HG02571 (cell line): Measurements from ENCODE around the gene ITPRIPL2.

Experiments
- ATAC-seq: cut with Tn5 transposase; IDR thresholded peaks from one replicate; pipeline ENCODE4 v1.9.1; 2021; ENCODE audit warnings: mild to moderate bottlenecking, moderate library complexity; ENCODE audit not compliant: unreplicated experiment

Gene ITPRIPL2

DNA sequence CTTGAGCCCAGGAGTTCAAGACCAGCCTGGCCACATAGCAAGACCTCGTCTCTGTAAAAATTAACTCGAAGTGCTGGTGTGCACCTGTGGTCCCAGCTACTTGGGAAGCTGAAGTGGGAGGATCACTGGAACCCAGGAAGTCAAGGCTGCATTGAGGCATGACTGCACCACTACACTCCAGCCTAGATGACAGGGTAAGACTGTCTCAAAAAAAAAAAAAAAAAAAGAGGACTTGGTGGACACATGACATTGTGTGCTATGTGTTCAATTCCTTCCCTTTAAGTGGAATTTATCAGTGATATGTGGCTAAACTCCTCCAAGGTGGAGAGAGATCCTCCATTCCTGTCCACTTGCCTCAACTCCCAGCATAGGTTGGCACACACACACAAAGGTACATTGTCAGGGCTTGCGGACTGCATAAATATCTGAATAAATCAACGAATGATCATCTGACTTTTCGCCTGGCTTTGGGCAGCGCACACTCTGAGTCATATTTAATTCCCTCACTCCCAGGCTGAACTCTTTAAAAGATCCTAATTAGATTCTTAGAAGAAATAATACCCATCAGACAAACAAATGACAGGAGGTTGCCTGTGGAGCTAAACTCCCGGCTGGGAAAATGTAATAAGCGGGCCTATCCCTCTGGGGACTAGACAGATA lies 29.3 kb downstream of the ITPRIPL2 start:
- no peak for ATAC-seq

DNA sequence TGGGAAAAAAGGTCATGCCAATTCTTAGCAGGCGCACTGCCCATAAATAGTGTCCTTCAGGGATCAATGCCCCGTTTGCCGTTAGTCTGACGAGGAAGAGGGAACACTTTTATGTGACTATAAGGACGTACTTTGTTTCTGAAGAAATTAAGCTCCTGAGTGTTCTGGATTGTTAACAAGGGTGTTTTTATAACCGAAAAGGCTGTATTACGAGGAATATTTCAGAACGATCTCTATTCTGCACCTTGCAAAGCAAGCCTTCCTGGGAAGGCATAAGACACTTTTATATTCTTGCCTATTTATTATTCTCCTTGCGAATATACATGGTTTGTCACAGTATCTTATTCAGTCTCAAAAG lies 29.8 kb downstream of the ITPRIPL2 start:
- no peak for ATAC-seq

DNA sequence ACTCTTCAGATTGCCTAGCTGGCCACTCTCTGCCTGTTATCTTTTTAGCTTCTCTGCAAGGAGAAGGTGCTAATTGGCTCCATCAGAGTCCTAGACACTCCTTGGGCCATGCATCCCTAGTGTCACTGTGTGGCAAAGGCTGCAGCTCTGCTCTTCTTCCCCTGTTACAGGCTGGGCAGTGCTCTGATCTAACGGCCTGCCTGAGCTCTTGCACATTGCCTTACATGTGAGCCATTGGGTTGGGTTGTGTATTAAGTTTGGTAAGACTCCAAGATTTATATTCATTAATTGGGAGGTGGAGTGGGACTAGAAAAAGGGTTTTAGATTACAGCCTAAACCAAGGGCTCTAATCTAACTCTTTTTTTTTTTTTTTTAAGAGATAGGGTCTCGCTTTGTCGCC lies 31.2 kb downstream of the ITPRIPL2 start:
- ATAC-seq, result no peak

DNA sequence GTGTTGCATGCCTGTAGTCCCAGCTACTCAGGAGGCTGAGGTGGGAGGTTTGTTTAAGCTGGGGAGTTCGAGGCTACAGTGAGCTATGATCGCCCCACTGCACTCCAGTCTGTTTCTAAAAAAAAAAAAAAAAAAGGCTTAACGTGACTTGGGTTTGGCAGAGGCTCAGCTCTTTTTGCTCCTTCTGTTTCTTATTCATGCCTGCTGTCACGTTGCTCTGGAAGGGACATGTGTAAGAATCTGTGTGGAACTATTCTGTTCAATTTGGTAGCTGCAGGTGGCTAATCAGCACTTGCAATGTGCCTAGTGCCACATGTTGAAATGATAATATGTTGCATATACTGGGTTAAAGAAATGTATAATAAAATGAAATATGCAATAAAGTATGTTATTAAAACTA lies 33.4 kb downstream of the ITPRIPL2 start:
- no peak for ATAC-seq

DNA sequence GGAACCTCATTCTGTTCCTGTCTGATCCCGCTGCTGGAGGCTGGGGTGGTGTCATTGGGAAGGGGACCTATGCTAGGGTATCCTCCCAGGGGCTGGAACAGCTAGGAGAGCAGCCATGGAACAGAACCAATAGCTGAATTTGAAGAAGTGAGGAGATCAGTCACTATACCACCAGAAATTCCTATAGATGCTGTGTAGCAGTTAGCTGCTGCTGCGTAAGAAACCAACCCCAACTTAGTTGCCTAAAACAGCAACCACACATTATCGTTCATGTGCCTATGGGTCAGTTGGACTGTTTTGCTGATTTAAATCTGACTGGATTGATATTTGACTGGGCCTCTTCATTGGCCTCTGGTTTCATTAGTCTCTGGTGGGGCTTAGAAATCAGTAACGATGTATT lies 33.9 kb downstream of the ITPRIPL2 start:
- ATAC-seq, result no peak

DNA sequence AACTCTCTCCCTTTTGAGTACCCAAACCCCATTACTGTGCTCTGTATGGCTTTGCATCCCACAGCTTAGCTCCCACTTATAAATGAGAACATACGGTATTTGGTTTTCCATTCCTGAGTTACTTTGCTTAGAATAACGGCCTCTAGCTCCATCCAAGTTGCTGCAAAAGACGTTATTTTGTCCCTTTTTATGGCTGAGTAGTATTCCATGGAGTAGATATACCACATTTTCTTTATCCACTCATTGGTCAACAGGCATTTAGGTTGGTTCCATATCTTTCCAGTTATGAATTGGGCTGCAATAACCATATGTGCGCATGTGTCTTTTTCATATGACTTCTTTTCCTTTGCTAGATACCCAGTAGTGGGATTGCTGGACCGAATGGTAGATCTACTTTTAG lies 34.4 kb downstream of the ITPRIPL2 start:
- ATAC-seq, result no peak

DNA sequence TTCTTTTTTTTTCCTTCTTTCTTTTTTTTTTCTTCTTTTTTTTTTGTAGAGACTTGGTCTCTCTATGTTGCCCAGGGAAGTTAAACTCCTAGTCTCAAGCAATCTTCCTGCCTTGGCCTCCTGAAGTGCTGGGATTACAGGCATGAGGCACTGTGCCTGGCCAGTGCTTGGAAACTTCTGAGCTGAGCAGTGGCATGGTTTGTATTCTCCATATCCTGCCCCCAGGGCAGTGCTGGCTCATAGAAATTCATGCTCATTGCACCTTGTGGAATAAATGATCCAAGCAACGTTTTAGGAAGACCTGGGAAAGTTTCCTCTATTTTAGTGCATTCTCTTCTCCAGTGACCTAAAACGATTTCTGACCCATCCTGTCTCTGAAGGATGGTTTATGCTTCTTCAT lies 37.5 kb downstream of the ITPRIPL2 start:
- no peak for ATAC-seq

DNA sequence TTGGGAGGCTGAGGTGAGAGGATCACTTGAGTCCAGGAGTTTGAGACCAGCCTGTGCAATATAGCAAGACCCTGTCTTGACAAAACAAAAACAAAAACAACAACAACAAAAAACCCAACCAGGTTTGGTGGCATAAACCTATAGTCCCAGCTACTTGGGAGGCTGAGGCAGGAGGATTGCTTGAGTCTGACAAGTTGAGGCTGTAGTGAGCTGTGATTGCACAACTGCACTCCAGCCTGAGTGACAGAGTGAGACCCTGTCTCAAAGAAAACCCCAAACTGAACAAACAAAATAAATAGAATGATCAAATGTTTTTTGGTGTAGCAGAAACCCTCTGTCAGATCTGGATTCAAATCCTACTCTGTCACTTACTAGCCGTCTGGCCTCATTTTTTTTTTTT lies 38.3 kb downstream of the ITPRIPL2 start:
- no peak for ATAC-seq

DNA sequence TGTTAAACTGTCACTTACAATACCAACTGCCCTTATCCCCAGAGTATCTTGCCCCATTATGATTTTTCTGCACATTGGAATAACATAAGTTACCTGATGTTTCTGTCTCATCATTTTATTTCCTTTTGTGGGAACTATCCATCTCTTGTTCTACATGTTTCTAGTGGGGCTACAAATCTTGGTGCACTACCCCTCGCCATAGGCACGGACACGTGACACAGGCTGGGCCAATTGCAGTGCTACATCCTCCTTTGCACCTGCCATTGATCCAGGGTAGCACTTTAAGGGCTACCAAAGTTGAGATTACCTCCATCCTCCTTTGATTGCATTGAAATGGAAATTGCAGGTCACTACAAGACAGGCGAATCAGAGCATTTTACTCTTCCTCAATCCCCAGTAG lies 40.1 kb downstream of the ITPRIPL2 start:
- no peak for ATAC-seq

DNA sequence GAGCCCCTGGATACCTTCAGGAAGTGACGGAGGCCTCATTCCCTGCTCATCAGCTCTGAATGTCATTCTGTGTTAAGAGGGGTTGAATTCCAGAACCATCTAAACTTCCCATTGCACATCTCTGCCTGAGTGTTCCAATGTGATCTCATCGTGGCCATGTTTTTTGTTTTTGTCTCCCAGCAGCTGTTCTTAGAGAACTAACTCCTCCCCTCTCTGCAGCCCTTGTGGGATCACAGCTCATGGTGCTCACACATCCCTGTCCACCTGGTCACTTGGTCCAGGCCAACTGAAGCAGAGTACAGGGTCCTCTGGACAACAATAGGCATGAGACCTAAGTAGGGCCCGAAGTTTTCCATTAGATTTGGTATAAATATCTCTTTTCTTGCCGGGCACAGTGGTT lies 48.3 kb downstream of the ITPRIPL2 start:
- ATAC-seq, result no peak

DNA sequence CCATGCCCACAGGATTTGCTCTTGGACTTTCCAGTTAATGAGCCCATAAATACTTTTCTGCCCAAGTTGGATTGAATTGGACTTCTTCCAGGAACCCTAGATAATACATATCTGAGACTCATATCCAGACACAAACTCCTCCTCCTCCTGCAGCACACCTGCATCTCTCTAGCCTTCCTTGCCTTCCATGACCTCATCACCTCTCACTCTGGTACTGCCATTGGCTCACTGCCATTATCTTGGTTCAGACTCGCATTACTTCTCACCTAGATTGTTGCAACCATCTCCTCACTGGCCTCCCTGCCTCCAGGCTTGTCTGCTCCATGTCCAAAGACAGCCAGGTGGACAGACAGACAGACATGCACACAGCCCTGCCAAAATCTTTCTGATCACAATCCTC lies 49.5 kb downstream of the ITPRIPL2 start:
- ATAC-seq, result no peak

DNA sequence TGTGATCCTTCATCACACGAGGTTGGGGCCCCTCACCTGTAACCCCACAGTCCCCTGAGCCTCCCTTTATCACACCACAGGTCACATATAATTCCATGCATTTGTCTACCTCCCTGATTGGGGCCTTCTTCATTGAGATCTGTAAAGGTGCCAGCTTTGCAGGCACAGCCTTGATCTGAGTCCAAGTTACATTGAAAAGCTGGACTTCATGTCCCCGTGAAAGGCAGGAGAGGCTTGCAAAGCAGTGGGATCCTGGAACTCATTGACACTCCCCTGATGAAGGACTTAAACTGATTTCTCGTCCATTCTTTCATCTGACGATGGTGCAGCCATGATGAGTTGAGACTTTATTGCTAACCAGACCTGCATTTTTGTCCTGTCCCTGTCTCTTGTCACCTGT lies 50.5 kb downstream of the ITPRIPL2 start:
- ATAC-seq, result no peak

DNA sequence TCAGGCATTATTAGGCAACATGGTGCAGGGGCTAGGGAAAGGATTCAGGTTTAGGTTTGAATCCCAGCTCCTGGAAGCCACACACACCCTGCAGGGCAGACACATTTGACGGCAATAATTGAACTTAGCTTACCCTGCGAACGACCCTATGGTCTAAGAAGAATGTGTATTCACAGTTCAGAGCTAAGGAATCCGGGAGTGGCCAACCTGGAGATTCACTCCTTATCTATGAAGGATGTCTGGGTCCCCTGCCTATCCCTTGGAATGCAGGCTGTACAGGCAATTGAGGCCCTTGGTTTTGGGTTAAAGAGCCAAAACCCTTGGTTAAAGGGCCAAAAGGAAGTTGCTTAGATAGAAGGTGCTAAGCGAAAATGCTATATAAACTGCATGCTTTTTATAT lies 51.3 kb downstream of the ITPRIPL2 start:
- ATAC-seq, result no peak

DNA sequence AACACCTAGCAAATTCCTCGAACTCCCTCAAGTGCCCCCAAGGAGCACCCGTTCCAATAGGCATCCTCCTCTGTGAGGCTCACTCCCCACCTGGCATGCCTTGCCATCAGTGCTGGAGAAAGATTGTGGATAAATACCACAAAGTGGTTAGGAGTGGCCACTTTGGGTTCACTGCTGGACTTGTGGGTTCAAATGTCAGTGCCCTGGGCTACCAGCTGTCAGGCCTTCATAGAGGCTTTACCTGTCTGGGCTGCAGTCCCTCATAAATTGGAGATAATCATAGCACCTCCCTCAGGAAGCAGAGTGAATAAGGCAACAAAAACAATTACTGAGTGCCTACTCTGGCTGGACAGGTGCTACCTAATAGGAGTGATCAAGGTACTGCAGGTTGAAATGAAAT lies 52.7 kb downstream of the ITPRIPL2 start:
- ATAC-seq, result no peak

DNA sequence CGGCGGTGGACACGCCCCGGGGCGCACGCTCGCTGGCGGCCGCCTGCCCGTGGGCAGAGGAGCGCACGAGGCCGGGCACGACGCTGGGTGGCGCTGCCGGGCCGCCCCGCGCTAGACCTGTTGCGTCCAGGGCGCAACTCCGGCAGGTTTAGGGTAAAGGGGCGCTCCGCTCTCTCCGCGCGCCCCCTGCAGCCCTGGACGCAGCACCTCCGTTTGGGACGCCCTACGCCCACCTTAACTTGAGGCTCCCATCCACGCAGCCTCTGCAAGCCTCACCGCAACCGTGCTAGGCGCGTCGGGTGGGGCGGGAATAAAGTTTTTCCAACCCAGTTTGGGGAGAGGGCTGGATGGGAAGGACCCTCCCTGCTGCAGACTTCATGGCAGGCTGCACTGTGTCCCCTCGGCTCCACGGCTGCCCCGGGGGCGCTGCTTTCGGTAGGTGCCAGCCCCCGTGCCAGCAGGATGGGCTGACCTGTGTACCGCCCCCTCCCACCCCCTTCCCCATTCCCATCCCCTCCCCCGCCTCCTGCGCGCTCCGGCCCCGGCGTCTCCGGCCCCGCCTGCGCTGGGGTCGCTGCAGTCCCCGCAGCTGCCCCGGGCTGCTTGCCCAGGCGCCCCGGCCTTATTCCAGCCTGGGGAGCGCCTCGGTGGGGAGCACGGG lies 54.1 kb downstream of the ITPRIPL2 start, which contains the start of gene SYT17:
Gene SYT17 (plus strand): TSS at position 531 of the 661 bp plus-strand sequence. CDS start 407 bp downstream, outside the sequence.
- ATAC-seq, result no peak

DNA sequence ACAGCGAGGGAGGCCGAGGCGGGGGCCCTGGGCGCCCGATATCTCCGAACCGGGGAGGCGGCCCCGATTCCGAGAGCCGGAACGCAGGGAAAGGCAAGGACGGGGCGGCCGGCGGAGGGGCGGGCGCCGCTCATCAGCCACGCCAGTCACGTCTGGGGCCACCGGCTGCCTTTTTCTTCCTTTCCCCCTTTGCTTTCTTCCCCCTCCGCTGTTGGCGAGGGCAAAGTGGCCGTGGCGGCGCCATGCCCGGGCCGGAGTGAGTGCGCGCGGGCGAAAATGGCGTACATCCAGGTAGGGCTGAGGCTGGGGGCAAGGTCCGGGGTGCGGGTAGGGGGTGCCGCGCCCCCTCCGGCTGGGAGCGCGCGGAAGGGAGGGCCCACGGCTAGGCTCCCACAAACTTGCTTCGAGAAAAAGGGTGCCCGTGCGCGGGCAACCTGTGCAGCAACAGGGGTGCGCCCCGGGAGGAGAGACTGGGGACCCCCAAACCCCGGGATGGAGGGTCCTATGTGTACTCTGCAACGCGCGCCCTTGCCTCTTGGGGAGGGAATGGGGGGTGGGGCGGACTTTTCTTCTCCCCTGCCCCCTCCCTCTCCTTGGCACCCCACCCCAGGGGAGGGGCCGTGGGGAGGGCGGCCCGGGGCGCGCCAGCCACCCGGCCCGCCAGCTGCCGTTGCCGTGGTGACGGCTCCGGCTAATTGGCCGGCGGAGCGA lies 54.8 kb downstream of the ITPRIPL2 start:
- no peak for ATAC-seq

DNA sequence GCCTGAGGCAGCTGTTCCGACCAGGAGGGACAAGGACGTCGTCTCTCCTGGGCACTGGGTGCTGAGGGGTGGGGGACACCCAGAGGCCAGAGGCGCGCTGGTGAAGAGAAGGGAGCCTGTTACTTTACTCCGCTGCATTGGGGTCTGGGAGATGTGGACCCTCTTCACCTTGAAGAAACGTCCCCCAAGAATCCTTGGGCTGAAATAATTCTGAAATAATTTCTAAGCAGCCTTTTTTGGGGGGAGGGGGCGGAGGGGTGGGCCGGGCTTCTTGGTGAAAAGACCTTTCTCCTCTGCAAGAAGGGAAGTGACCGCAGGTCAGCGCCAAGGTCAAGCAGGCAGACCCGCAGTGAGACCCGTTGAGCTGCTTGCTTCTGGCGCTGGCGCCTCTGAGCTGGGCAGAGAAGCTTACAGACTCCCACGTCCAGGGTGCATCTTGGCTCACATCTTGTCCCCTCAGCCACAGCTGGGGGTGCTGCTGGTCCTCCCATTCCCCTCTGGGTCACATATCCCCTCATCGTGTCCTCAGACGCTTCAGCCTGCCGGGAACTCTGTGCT lies 55.4 kb downstream of the ITPRIPL2 start:
- ATAC-seq, result no peak

DNA sequence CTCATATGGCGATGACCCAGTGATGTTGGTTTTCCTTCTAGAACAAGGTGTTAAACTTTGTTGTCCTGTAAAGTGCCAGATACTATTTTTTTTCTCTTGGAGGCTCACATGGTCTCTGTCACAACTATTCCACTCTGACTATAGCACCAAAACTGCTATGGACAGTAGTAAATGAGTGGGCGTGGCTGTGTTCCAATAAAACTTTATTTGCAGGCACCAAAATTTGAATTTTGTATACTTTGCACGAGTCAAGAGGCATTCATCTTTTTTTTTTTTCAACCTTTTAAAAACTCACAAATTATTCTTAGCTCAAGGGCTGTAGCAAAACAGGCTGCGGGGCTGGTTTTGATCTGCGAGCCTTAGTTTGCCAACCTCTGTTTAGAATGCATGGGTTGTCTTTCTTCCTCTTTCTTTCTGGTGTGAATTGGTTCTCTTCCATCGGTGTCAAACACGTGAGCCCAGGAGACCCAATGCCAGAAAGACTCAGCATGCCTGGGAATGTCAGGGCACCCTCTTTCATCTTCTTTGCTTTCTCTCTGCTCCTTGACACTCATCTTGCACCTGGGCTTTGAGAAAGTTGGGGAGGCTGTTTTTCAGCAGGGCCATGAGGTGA lies 56.4 kb downstream of the ITPRIPL2 start:
- ATAC-seq, result no peak
